D721Med (cell line): ENCODE results near the gene FAM107A.

Source experiments
- DNase-seq: peaks from one replicate; pipeline ENCODE4 v3.0.0; 2011; ENCODE audit warnings: low spot score; ENCODE audit not compliant: insufficient read length
- FAIRE-seq: peaks from 2 replicates; lab custom pipeline; 2011; peaks lifted over from hg19 to GRCh38; lab: Jason Lieb, UNC
- TF ChIP-seq, protein P1 (sequence below): IDR thresholded peaks from 2 replicates; pipeline ENCODE4 v1.5.1; 2012; ENCODE audit warnings: mild to moderate bottlenecking, control low read depth; ENCODE audit not compliant: insufficient read depth; ENCODE audit errors: missing control alignments

Gene FAM107A

DNA sequence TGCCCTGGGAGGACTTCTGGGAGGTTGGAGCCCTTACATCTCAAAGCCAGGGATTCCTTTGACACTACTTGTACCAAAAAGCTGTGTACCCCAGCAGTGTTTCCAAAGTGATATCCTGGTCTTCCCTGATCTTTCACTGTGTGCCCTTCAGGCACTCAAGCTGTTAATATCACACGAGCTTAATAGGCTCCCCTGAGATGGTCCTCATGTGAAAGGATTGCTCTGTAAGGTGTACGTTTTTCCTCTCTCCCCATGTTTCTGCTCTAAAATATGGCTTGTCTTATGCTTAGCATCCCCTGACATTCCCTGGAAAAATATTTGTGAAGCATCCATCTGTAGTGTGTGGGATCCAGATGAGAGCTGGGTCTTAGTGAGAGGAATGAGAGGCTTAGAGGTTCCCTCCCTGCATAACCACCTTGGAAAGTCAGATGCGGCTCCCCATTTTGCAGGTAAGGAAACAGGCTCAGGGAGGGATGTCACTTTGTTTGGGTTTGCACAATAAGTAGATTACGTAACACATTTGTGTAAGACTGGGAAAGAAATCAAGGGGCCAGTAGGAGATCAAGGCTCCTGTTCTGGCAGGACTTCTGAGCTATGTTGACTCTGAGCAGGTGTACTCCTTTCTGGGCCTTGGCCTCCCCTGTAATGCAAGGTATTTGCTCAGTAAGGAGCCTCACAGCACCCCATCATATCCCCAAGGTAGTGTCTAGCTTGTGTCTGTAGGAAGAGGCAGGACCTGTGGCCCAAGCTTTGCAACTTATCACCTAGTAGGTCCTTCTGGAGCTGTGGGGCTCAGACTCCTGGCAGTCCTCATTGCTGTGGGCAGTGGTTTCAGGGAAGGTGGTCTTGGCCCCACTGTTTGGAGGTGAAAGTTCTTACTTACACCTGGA, 39.5 kb downstream of the FAM107A start:
- DNase-seq (no peak), FAIRE-seq (no peak)
- TF ChIP-seq, protein P1, sequence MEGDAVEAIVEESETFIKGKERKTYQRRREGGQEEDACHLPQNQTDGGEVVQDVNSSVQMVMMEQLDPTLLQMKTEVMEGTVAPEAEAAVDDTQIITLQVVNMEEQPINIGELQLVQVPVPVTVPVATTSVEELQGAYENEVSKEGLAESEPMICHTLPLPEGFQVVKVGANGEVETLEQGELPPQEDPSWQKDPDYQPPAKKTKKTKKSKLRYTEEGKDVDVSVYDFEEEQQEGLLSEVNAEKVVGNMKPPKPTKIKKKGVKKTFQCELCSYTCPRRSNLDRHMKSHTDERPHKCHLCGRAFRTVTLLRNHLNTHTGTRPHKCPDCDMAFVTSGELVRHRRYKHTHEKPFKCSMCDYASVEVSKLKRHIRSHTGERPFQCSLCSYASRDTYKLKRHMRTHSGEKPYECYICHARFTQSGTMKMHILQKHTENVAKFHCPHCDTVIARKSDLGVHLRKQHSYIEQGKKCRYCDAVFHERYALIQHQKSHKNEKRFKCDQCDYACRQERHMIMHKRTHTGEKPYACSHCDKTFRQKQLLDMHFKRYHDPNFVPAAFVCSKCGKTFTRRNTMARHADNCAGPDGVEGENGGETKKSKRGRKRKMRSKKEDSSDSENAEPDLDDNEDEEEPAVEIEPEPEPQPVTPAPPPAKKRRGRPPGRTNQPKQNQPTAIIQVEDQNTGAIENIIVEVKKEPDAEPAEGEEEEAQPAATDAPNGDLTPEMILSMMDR = no peak

DNA sequence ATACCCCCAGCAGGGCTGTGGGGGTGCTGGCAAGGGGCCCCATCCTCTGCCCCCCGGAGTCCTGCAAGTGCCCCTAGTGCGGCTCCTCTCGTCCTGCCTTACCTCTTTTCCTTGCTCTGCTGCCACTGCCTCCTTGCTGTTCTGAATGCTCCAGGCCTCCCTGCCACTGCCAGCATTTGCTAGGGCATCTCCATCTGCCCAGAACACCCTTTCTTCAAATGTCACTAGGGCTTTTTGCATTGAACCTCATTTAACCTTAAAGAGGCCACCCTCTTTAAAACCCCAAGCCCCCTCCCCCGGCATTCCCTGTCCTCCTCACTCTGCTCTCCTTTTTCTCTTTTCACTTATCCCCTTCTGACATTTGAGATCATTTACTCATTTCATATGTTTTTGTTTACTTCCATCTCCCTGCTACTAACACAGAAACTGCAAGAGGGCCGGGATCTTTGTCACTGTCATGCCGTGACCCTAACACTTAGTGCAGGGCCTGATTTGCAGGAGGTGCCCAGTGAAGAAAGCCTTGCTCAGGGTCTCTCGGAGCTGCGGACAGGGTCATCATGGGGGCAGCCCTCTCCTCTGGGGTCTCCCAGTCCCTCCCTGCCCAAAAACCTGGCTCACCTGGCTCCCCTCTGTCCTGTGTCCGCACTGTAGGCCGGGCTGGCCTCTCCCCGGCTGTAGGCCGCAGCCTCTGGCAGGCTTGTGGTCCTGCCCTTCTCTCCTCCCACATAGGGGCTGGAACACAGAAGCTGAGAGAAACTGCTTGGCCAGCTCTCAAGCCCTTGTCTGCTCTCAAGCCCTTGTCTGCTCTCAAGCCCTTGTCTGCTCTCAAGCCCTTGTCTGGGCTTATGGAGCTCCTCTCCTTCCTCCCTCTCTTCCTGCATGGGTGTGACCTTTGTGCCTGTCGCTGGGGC, 40.4 kb downstream of the FAM107A start, which contains the start of gene ACOX2:
TSS of gene ACOX2 (minus strand) at position 690 of the 911 bp plus-strand sequence. CDS start 2,084 bp downstream, outside the sequence.
- DNase-seq = no peak
- no peak for FAIRE-seq
- TF ChIP-seq, protein P1 = no peak

DNA sequence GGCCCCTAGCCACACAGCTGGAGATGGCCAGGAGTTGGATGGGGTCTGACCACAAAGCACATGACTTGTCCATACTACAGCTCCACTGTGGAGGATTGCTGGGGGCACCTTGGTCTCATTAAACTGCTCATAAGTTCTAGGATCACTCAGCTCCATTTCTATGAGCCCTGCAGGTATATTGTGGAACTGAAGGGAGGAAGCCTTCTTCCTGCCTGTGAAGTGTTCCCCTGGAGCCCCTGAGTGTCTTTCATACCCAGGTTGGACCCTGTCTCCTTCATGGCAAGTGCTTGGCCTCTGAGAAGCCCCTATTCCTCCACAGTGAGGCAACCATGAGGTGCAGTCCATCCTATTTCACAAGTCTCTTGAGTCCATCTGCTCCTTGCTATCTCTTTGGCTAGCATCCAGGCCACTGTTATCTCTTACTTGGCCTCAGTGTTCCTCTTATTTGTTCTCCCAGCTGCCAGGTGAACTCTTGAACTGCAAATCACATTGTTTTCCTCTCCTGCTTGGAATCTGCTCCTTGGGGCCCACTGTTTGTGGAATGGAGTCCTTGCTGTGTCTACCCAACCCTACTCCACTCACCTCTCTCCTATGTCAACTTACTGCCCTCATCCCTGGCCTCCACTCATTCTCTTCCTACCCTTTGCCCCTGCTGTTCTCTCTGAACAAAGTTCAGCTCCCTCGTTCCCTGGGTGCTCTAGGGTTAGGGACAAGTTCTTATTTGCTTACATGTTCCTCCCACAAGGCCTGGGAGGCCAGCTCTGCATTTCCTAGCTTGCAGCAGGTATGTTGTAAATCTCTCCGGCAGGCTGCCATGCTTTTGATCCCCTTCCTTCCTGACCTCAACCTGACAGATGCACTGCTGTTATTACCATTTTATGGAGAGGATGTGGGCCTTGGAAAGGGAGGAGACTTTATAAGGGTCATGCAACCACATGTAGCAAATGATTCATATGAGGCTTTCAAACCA, 41.4 kb downstream of the FAM107A start:
- DNase-seq = no peak
- TF ChIP-seq, protein P1 = no peak
- FAIRE-seq = no peak

DNA sequence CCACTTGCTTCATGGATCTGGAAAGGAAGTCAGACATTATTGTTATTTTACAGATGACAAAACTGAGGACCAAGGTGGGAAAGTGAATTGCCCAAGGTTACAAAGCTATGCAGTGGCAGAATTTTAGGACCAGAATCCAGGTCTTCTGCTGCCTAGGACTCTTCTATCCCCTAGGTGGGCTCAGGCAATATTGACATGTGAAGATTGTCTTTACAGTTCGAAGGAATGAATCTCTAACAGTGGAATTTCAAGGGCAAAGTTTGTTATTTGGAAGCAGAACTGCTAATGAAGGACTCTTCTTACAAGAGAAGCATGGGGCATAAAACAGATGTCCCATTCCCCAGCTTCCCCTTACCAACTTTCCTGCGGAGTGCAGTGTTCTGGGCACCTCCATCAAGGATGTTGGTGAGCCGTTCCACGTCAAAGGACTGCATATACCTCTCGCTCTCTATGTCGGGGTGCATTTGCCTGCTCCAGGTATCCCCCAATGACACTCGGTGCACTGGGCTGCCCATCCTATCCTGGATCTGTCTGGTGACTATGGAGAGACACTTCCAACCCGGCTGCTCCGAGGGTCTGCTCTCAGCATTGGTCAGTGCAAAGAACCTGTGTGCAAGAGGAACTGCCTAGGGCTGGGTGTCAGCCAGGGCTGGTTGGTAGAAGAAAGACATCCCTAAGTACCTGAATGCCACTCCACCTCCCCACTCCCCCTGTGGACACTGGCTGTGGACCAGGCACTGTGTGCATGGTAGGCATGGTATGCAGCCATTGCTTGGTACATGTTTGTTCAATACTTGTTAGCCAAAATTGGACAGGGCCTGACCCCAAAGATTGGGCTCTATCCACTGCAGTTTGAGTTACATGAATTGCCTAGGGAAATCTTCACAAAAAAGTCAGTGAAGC, 42.3 kb downstream of the FAM107A start:
- DNase-seq (no peak), FAIRE-seq (no peak)
- TF ChIP-seq, protein P1 = no peak

DNA sequence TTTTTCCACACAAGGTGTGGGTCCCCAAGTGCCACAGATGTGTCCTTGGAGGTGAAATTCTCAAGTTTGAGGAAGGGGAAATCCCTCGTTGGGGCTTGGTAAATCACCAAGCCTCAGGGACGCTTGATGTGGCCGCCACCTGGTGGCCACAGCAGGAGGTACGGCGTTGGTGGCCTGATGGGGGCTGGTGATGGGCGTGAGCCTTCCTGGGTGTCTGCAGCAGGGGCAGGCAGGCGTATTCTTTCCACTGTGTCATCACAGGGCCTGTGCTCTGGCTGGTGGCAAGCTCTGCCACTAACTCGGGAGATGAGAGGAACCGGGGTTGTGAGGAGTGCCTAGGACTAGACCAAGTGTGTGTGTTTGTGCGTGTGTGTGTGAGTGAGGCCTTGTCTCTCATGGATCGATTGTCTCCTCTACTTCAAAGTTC, 44.4 kb downstream of the FAM107A start:
- FAIRE-seq (peak; percentile 41), DNase-seq (peak; percentile 85)

More for the DNA sequence above, 44.4 kb downstream of the FAM107A start:
- TF ChIP-seq, protein P1 = peak; percentile 90
